ENCODE measurements around the gene CENPM. TPM values are rescaled to one million over a fixed set of nuclear protein-coding genes. Genes with fewer than 3 reads are reported as not detected.

CENPM gene
- total and polyA plus RNA-seq, 2 donors (not counting 3 experiments of a cell fraction or from before 2014, with no cell fraction given), result 34.5 to 37.4 TPM

DNA sequence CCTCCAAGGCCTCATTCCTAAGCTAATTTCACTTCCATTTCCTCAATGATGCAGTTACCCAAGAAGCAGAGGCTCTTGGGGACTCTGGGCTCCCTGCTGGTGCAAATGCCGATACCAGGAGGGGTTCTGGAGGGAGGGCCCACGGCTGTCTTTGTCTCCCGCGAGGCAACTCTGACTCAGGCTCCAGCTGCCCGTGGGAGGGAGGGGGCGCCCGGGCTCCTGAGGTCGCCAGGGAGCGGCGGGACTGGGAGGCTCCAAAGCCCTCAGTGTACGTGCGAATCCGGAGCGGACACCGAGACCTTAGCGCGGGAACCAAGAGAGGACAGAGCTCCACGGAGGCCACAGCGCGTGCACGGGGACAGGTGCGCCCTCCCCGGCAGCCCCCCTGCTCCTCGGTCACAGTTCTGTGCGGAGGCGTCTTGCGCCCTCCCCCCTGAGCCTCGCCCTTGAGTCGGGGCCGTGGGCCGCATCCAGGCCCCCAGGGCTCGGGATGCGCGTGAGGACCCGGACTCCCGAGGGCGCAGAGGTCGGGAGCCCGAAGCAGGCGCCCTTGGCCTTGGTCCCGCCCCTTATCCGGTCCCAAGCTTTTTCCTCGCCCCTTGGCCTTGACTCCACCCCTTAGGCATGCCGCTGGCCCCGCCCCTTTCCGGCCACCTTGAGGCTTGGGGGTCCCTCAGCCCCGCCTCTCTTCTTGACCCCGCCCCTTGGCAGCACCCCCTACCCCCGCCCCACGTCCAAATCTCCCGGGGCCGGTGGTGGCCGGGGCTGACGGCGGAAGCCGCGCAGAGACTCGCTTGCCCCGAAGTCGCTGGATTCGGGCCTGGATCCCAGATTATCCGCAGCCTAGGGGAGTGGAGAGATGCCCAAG is 27.4 kb downstream of the CENPM start:
- peak overlapping the region; percentile 63 for H3K4me2 ChIP-seq (ENCODE audit: insufficient read depth, low read length)
- peak overlapping the region in 2 of 3 experiments; percentile 27 to 28 for H3K4me3 ChIP-seq (replicated peaks in 1 of 3; ENCODE audit: insufficient read depth in 1 of 3, low read depth in 1 of 3, low read length in 3 of 3)
- no peaks in the 10 kb centered on the region for H4K20me1 ChIP-seq (replicated peaks; ENCODE audit: control insufficient read depth, extremely low read depth, insufficient read depth, low read length)
- FAIRE-seq (no peak), DNase-seq (ENCODE audit: low read depth, low spot score) (no peak)
- no peak overlapping the region for H3K27ac ChIP-seq (ENCODE audit: insufficient read depth, low read depth, low read length)
- H3K4me1 ChIP-seq (ENCODE audit: control insufficient read depth, extremely low read depth, insufficient read depth, low read length), result peaks cover 11% of the 10 kb centered on the region
- no peaks in the 10 kb centered on the region for H3K36me3 ChIP-seq (ENCODE audit: control insufficient read depth in 2 of 2, extremely low read depth in 1 of 2, insufficient read depth in 2 of 2, low read length in 2 of 2)
- no peak overlapping the region for H3K9ac ChIP-seq (replicated peaks; ENCODE audit: extremely low read depth, insufficient read depth, low read length)
- dilution Hi-C loops (cut with MboI; ENCODE audit: extremely low pct_ligation_motif_present, low sequenced_read_pairs), result no loop called here
- peak overlapping the region; percentile 66 for H2AFZ ChIP-seq (ENCODE audit: low read depth, low read length)
- ChIA-PET POLR2A (no interaction called here), CTCF (interaction anchor here (1.0 to 2.1 kb wide), 4 partner anchors 10 to 222 kb away, joined by 3 to 8 read pairs (median 4); no protein-coding TSS in a partner anchor)
- TF ChIP-seq POLR2A (IDR thresholded peaks at IDR 0.05; ENCODE audit: low read depth, low read length), result no peak
- H3K79me2 ChIP-seq (ENCODE audit: control insufficient read depth, insufficient read depth, low read length), result no peaks in the 10 kb centered on the region
- no TSS peak for BruUV-seq (replicated peaks)
- no peaks in the 10 kb centered on the region for H3K9me1 ChIP-seq (replicated peaks; ENCODE audit: control insufficient read depth, extremely low read depth, insufficient read depth, low read length)
- no peaks in the 10 kb centered on the region for H3K9me3 ChIP-seq (replicated peaks; ENCODE audit: control insufficient read depth, insufficient read depth, low read length)
- H3K27me3 ChIP-seq (ENCODE audit: control insufficient read depth in 2 of 2, insufficient read depth in 2 of 2, low read length in 2 of 2), result peaks cover 24% of the 10 kb centered on the region in 2 experiments
- intact Hi-C loops (cut with micrococcal nuclease), result no loop called here

DNA sequence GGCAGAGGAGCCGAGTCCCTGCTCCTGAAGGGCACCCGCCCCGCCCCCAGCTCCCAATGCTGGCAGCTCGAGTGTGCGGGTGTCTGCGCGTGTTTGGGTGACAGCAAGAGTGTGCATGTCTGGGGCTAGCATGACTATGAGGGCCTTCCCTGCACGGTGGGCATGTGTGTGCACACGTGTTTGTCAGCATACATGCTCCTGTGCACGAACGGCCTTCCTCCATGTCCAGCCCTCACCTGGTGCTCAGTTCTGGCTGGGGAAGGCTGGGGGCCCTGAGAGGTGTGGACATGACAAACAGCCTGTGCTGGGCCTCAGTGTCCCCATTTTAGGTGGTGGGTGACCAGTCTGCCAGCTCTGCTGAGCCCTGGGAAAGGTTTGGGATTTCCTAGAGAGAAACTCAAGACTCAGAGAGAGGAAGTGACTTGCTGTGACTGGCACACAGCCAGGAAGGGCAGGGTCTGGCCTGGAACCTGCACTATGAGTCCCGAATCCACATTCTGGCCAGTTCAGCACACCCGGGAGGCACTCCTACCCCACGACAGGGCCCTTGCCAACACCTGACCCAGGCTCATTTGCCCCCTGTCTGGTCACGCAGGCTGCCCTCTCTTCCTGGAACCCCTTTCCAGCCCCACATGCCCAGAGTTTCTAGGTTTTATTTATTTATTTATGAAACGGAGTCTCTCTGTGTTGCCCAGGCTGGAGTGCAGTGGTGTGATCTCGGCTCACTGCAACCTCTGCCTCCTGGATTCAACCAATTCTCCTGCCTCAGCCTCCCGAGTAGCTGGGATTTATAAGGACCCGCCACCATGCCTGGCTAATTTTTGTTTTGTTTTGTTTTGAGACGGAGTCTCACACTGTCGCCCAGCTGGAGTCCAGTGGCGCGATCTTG is 28.8 kb downstream of the CENPM start:
- POLR2A ChIA-PET, result no interaction called here
- intact Hi-C loops (cut with micrococcal nuclease), result no loop called here
- dilution Hi-C loops (cut with MboI; ENCODE audit: extremely low pct_ligation_motif_present, low sequenced_read_pairs), result no loop called here
- DNase-seq (ENCODE audit: low read depth, low spot score), result peak; percentile 64
- Histone ChIP-seq H3K79me2 (ENCODE audit: control insufficient read depth, insufficient read depth, low read length) (no peaks in the 10 kb centered on the region), H3K4me2 (ENCODE audit: insufficient read depth, low read length) (no peak overlapping the region), H3K36me3 (ENCODE audit: control insufficient read depth in 2 of 2, extremely low read depth in 1 of 2, insufficient read depth in 2 of 2, low read length in 2 of 2) (no peaks in the 10 kb centered on the region), H3K4me1 (ENCODE audit: control insufficient read depth, extremely low read depth, insufficient read depth, low read length) (peaks cover 11% of the 10 kb centered on the region), H4K20me1 (replicated peaks; ENCODE audit: control insufficient read depth, extremely low read depth, insufficient read depth, low read length) (no peaks in the 10 kb centered on the region), H3K4me3 (replicated peaks in 1 of 3; ENCODE audit: insufficient read depth in 1 of 3, low read depth in 1 of 3, low read length in 3 of 3) (no peak overlapping the region), H3K27ac (ENCODE audit: insufficient read depth, low read depth, low read length) (no peak overlapping the region), H3K9me3 (replicated peaks; ENCODE audit: control insufficient read depth, insufficient read depth, low read length) (no peaks in the 10 kb centered on the region), H3K27me3 (ENCODE audit: control insufficient read depth in 2 of 2, insufficient read depth in 2 of 2, low read length in 2 of 2) (peaks cover 29 to 36% of the 10 kb centered on the region in 2 experiments), H3K9me1 (replicated peaks; ENCODE audit: control insufficient read depth, extremely low read depth, insufficient read depth, low read length) (no peaks in the 10 kb centered on the region), H3K9ac (replicated peaks; ENCODE audit: extremely low read depth, insufficient read depth, low read length) (no peak overlapping the region), H2AFZ (ENCODE audit: low read depth, low read length) (no peak overlapping the region)
- CTCF ChIA-PET, result interaction anchor here (2.4 kb wide), 1 partner anchor 8 kb away, joined by 14 read pairs; the partner anchor contains the start of gene TNFRSF13C
- no TSS peak for BruUV-seq (replicated peaks)
- no peak for TF ChIP-seq MYC (IDR thresholded peaks at IDR 0.05; ENCODE audit: low read depth, low read length)
- TF ChIP-seq JUN (IDR thresholded peaks at IDR 0.05; ENCODE audit: borderline replicate concordance, insufficient read depth, insufficient read length, low read depth), result no peak
- TF ChIP-seq GATA2 (IDR thresholded peaks at IDR 0.05; ENCODE audit: insufficient read depth, insufficient read length, low read depth, low read length), result no peak
- no peak for TF ChIP-seq EZH2 (IDR thresholded peaks at IDR 0.05; ENCODE audit: borderline replicate concordance, low read depth, low read length, severe bottlenecking)
- no peak for TF ChIP-seq POLR2A (IDR thresholded peaks at IDR 0.05; ENCODE audit: low read depth, low read length)
- no peak for TF ChIP-seq POLR2AphosphoS5 (IDR thresholded peaks at IDR 0.05; ENCODE audit: insufficient read depth, low read depth, low read length)
- TF ChIP-seq FOS (IDR thresholded peaks at IDR 0.05; ENCODE audit: borderline replicate concordance, insufficient read depth, low read length), result no peak
- TF ChIP-seq, protein P1, sequence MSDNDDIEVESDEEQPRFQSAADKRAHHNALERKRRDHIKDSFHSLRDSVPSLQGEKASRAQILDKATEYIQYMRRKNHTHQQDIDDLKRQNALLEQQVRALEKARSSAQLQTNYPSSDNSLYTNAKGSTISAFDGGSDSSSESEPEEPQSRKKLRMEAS (IDR thresholded peaks at IDR 0.05; ENCODE audit: insufficient read depth, insufficient read length), result no peak
- TF ChIP-seq, protein P2, sequence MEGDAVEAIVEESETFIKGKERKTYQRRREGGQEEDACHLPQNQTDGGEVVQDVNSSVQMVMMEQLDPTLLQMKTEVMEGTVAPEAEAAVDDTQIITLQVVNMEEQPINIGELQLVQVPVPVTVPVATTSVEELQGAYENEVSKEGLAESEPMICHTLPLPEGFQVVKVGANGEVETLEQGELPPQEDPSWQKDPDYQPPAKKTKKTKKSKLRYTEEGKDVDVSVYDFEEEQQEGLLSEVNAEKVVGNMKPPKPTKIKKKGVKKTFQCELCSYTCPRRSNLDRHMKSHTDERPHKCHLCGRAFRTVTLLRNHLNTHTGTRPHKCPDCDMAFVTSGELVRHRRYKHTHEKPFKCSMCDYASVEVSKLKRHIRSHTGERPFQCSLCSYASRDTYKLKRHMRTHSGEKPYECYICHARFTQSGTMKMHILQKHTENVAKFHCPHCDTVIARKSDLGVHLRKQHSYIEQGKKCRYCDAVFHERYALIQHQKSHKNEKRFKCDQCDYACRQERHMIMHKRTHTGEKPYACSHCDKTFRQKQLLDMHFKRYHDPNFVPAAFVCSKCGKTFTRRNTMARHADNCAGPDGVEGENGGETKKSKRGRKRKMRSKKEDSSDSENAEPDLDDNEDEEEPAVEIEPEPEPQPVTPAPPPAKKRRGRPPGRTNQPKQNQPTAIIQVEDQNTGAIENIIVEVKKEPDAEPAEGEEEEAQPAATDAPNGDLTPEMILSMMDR (IDR thresholded peaks at IDR 0.05; ENCODE audit: extremely low read depth in 1 of 2, insufficient read depth in 1 of 2, low read depth in 1 of 2, low read length in 2 of 2), result no peak
- peak; percentile 92 for FAIRE-seq
